Activated B cell treated with CpG ODN at 0.5 μM for 24 hours (primary cell): ENCODE results near the gene VAC14. TPM values are rescaled to one million over a fixed set of nuclear protein-coding genes. Genes with fewer than 3 reads are reported as not detected.

Experiments used
- ATAC-seq: fragments of 200-7000 bp; cut with Tn5 transposase; one replicate; pipeline ENCODE4 v1.10.0; 2021; ENCODE audit warnings: low read depth, mild to moderate bottlenecking, moderate library complexity
- CTCF ChIA-PET: fragments of 350-600 bp; sonication (Branson Sonifier 250); formaldehyde crosslinking; loops from one replicate; lab custom pipeline; 2021; ENCODE audit warnings: antibody characterized with exemption; lab: Charles Lee
- POLR2A ChIA-PET: fragments of 350-600 bp; sonication (Branson Sonifier 250); formaldehyde crosslinking; loops from one replicate; lab custom pipeline; 2021; ENCODE audit warnings: antibody characterized with exemption; lab: Charles Lee
- DNase-seq: peaks from one replicate; pipeline ENCODE4 v3.0.0; 2022
- H3K27ac Mint-ChIP-seq: one replicate; pipeline ENCODE4 v1.8.0; 2020; ENCODE audit warnings: mixed read lengths
- H3K27me3 Mint-ChIP-seq: one replicate; pipeline ENCODE4 v1.8.0; 2021; ENCODE audit warnings: mixed read lengths
- H3K36me3 Mint-ChIP-seq: one replicate; pipeline ENCODE4 v1.8.0; 2021; ENCODE audit warnings: low read depth, mixed read lengths
- H3K4me1 Mint-ChIP-seq: one replicate; pipeline ENCODE4 v1.8.0; 2021; ENCODE audit warnings: mixed read lengths
- H3K4me3 Mint-ChIP-seq: one replicate; pipeline ENCODE4 v1.8.0; 2020; ENCODE audit warnings: mild to moderate bottlenecking, mixed read lengths
- H3K9me3 Mint-ChIP-seq: one replicate; pipeline ENCODE4 v1.8.0; 2020; ENCODE audit warnings: mixed read lengths
- CTCF ChIP-seq: fragments of 200-600 bp; IDR thresholded peaks from one replicate; pipeline ENCODE4 v1.8.0; 2022; ENCODE audit warnings: antibody characterized with exemption, mild to moderate bottlenecking
- intact Hi-C: fragments of 100-400 bp; cut with micrococcal nuclease; formaldehyde crosslinking; loops from one replicate; pipeline ENCODE4 v1.15.1; 2024
- total RNA-seq: library from RNA; stranded (reverse); gene quantifications from 2 replicates; pipeline ENCODE4 v1.2.3, GENCODE V29; 2022

Gene VAC14
- total RNA-seq, 1 donor from 2014 or later = 53.4 TPM

GRCh38 chr16:70664325-70665112, 136.4 kb downstream of the VAC14 start:
- POLR2A ChIA-PET = no interaction called here
- no peak for TF ChIP-seq CTCF
- no peak for DNase-seq
- H3K27me3 Mint-ChIP-seq = no peaks in the 10 kb centered on the region
- intact Hi-C loops = no loop called here
- H3K4me1 Mint-ChIP-seq = no peaks in the 10 kb centered on the region
- ATAC-seq = no peak
- CTCF ChIA-PET = no interaction called here
- H3K27ac Mint-ChIP-seq = no peak overlapping the region
- H3K9me3 Mint-ChIP-seq = no peaks in the 10 kb centered on the region
- no peak overlapping the region for H3K4me3 Mint-ChIP-seq
- peaks cover 11% of the 10 kb centered on the region for H3K36me3 Mint-ChIP-seq

GRCh38 chr16:70663524-70664324, 137.2 kb downstream of the VAC14 start:
- no peak for TF ChIP-seq CTCF
- no peaks in the 10 kb centered on the region for H3K9me3 Mint-ChIP-seq
- H3K4me1 Mint-ChIP-seq = no peaks in the 10 kb centered on the region
- ATAC-seq (no peak), DNase-seq (no peak)
- CTCF ChIA-PET = no interaction called here
- H3K4me3 Mint-ChIP-seq = no peak overlapping the region
- no peak overlapping the region for H3K27ac Mint-ChIP-seq
- POLR2A ChIA-PET = no interaction called here
- intact Hi-C loops = no loop called here
- peaks cover 8% of the 10 kb centered on the region for H3K36me3 Mint-ChIP-seq
- H3K27me3 Mint-ChIP-seq = no peaks in the 10 kb centered on the region

GRCh38 chr16:70662991-70663523, 137.9 kb downstream of the VAC14 start:
- no peak overlapping the region for H3K27ac Mint-ChIP-seq
- DNase-seq (no peak), ATAC-seq (no peak)
- intact Hi-C loops = no loop called here
- H3K4me1 Mint-ChIP-seq = no peaks in the 10 kb centered on the region
- H3K9me3 Mint-ChIP-seq = no peaks in the 10 kb centered on the region
- H3K4me3 Mint-ChIP-seq = no peak overlapping the region
- peaks cover 8% of the 10 kb centered on the region for H3K36me3 Mint-ChIP-seq
- no peaks in the 10 kb centered on the region for H3K27me3 Mint-ChIP-seq
- ChIA-PET CTCF (no interaction called here), POLR2A (no interaction called here)
- TF ChIP-seq CTCF = no peak

GRCh38 chr16:70661918-70662641, 138.9 kb downstream of the VAC14 start:
- DNase-seq = no peak
- no peak for ATAC-seq
- no peak overlapping the region for H3K27ac Mint-ChIP-seq
- H3K9me3 Mint-ChIP-seq = no peaks in the 10 kb centered on the region
- H3K4me1 Mint-ChIP-seq = no peaks in the 10 kb centered on the region
- ChIA-PET CTCF (no interaction called here), POLR2A (no interaction called here)
- no peak for TF ChIP-seq CTCF
- no peak overlapping the region for H3K4me3 Mint-ChIP-seq
- H3K36me3 Mint-ChIP-seq = peaks cover 5% of the 10 kb centered on the region
- intact Hi-C loops = no loop called here
- no peaks in the 10 kb centered on the region for H3K27me3 Mint-ChIP-seq
